ENCODE results near the gene ABCC3. TPM values are rescaled to one million over a fixed set of nuclear protein-coding genes. Genes with fewer than 3 reads are reported as not detected.
"Not testable (repeated sequence)": the region's sequence is repeated elsewhere in the genome, so short reads cannot be mapped to it uniquely, and the experiment has no call there.

ABCC3 gene
- total RNA-seq, 2 experiments from 2014 or later: not detected

DNA sequence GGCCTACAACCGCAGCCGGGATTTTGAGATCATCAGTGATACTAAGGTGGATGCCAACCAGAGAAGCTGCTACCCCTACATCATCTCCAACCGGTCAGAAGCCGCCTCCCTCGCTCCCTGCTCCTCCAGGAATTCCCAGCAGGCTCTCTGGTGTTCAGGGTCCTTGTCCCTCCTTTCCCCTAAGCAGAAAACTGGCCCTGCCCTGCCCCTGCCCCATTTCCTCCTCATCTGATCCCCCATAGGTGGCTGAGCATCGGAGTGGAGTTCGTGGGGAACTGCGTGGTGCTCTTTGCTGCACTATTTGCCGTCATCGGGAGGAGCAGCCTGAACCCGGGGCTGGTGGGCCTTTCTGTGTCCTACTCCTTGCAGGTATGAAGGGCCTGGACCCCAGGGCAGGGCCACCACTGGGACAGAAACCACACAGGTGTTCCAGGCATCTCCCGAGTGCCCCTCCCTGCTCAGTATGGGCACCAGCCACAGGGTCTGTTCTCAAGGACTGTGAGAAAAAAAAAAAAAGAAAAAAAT is 43.2 kb downstream of the ABCC3 start:
- CTCF ChIA-PET: no interaction called here
- H3K27me3 Mint-ChIP-seq: peaks cover 19% of the 10 kb centered on the region
- DNase-seq: no peak
- ATAC-seq: no peak
- H3K4me3 Mint-ChIP-seq: no peak overlapping the region
- H3K9me3 Mint-ChIP-seq (ENCODE audit: low read depth): no peaks in the 10 kb centered on the region
- H3K27ac Mint-ChIP-seq: no peak overlapping the region
- H3K36me3 Mint-ChIP-seq: no peaks in the 10 kb centered on the region
- peaks cover 4% of the 10 kb centered on the region for H3K4me1 Mint-ChIP-seq

DNA sequence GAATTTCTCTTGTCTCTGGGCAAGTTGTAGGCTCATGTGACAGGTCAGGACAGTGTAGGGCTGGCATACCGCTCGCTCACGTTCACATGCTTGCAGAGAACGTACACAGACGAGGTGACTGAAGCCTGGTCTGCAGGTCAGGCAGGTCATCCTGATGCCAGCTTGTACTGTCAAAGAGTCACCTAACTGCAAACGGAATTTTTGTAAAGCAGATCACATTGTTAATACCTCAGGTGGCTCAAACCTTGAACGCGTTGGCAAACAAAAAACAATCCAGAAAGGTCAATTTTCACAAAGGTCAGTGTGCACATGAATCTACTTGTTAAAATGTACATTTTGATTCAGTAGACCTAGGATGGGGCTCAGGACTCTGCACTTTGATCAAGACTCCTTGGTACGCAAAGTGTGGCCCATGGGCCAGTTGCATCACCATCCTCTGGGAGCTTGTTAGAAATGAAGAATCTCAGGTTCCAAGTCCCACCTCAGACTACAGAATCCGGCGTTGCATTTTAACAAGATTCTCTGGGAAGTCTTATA is 44.4 kb downstream of the ABCC3 start:
- Mint-ChIP-seq H3K9me3 (ENCODE audit: low read depth) (no peaks in the 10 kb centered on the region), H3K27me3 (peaks cover 19% of the 10 kb centered on the region), H3K36me3 (no peaks in the 10 kb centered on the region), H3K27ac (no peak overlapping the region), H3K4me1 (peaks cover 4% of the 10 kb centered on the region), H3K4me3 (no peak overlapping the region)
- CTCF ChIA-PET: interaction anchor here (0.9 kb wide), 1 partner anchor 51 kb away, joined by 3 read pairs; no protein-coding TSS in a partner anchor
- ATAC-seq (no peak), DNase-seq (no peak)

DNA sequence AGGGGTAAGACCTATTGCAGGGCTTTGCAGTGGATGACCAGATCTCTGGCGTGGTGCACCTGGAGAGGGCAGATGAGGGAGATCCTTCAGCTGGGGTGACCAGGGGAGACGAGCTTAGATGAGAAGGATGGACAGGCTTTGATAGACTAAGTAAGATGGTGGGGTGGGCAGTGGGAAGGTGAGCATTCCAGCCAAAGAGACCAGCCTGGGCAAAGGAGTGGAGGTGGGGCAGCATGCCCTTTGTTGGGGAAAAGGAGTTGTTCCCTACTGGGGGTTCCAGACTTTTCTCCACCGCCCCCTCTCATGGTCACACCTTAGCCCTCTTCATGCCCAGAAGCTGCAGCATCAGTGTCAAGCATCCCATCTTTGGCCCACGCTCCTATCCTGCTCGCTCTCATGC is 45.4 kb downstream of the ABCC3 start:
- H3K27me3 Mint-ChIP-seq: peaks cover 19% of the 10 kb centered on the region
- H3K9me3 Mint-ChIP-seq (ENCODE audit: low read depth): no peaks in the 10 kb centered on the region
- ATAC-seq: no peak

DNA sequence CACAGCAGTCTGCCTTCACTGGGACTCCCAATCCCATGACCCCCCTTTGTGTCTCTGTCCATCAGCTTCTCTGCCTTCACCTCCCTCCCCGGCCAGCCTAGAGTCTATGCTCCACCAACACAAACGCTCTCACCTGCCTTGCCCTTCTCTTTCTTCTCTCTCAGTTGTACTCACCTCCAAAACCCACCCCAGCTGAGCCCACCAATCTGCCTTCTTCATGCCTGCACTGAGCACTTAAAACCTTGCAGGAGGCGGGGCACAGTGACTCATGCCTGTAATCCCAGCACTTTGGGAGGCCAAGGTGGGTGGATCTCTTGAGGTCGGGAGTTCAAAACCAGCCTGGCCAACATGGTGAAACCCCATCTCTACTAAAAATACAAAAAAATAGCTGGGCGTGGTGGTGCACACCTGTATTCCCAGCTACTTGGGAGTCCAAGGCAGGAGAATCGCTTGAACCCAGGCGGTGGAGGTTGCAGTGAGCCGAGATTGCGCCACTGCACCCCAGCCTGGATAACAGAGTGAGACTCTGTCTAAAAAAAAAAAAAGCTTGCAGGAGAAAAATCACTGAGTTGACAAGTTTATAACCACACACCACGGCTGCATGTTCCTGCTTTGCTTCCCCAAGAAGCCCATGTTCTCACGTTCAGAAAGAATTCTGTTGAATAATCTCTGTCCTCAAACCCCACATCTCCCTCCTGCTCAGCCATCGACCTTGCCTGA is 46.0 kb downstream of the ABCC3 start:
- DNase-seq; H3K36me3 Mint-ChIP-seq; CTCF ChIA-PET; H3K9me3 Mint-ChIP-seq (ENCODE audit: low read depth); H3K4me3 Mint-ChIP-seq; ATAC-seq; H3K27ac Mint-ChIP-seq; H3K4me1 Mint-ChIP-seq: not testable (repeated sequence)
- peaks cover 19% of the 10 kb centered on the region for H3K27me3 Mint-ChIP-seq

More for the DNA sequence above, 45.4 kb downstream of the ABCC3 start:
- no peak overlapping the region for H3K27ac Mint-ChIP-seq
- no peak for DNase-seq
- H3K4me3 Mint-ChIP-seq: no peak overlapping the region
- H3K4me1 Mint-ChIP-seq: peaks cover 4% of the 10 kb centered on the region
- CTCF ChIA-PET: no interaction called here
- no peaks in the 10 kb centered on the region for H3K36me3 Mint-ChIP-seq

DNA sequence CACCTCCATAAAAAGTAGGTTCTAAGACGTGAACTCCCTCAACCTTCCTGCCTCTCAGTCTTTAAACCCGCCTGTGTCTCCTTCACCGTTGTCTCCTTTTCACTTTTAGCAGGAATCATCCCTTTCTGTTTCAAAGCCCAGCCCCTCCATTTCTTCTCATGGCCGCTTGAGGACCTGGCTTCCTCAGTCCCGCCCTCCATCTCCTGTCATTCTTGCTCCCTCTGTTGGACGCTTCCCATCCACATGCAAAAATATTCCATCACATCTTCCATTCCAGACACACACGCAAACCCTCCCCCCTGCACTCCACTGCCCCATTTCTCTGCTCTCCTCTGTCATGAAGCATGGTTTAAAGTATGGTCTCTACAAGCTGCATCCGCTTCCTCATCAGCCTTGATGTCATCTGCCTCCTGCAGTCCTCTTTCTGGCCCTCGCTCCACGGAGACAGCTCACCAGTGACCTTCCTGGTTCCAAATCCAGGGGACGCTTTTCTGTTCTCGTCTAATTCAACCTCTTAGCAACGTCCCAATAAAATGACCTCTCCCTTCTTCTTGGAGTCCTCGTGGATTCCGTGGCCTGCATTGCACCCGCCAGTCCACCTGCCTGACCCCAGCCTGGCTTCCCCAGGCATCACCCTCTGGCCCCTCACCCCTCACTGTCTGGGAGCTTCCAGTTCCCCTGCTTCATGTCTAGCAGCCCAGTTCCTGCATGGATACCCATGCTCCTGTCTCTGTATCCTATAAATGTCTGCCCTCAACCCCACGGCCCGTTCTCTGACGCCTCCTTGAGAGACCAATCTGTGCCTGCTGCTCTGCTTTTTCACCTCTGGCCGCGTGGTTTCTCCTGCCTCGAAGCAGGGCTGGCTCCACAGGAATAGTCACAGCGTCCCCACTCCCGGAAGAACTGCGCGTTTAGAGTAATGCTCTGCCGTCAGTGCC is 46.9 kb downstream of the ABCC3 start:
- peaks cover 4% of the 10 kb centered on the region for H3K4me1 Mint-ChIP-seq
- H3K27me3 Mint-ChIP-seq: peaks cover 19% of the 10 kb centered on the region
- CTCF ChIA-PET: no interaction called here
- H3K27ac Mint-ChIP-seq: no peak overlapping the region
- no peak overlapping the region for H3K4me3 Mint-ChIP-seq
- no peak for DNase-seq
- no peaks in the 10 kb centered on the region for H3K36me3 Mint-ChIP-seq
- no peak for ATAC-seq
- no peaks in the 10 kb centered on the region for H3K9me3 Mint-ChIP-seq (ENCODE audit: low read depth)

DNA sequence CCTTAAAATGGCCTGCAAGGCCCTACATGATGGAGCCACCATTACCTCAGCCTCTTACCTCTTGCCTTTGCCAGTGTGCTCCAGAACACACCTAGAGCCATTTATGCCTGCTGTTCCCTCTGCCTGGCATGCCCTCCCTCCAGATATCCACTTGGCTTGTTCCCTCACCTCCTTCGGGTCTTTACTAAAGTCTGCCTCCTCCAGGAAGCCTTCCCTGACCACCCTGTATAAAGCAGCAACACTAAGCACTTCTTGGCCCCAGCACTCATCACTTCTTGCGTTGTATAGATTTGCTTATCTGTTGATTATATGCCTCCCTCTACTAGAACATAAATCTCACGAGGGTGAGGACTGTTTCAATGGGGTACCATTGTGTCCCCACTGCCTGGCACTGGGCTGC is 47.8 kb downstream of the ABCC3 start:
- Mint-ChIP-seq H3K27me3 (peaks cover 19% of the 10 kb centered on the region), H3K36me3 (no peaks in the 10 kb centered on the region), H3K9me3 (ENCODE audit: low read depth) (no peaks in the 10 kb centered on the region), H3K4me3 (no peak overlapping the region), H3K27ac (no peak overlapping the region), H3K4me1 (peaks cover 4% of the 10 kb centered on the region)
- CTCF ChIA-PET: interaction anchor here (0.5 kb wide), 1 partner anchor 513 kb away, joined by 3 read pairs; no protein-coding TSS in a partner anchor
- ATAC-seq (no peak), DNase-seq (no peak)

DNA sequence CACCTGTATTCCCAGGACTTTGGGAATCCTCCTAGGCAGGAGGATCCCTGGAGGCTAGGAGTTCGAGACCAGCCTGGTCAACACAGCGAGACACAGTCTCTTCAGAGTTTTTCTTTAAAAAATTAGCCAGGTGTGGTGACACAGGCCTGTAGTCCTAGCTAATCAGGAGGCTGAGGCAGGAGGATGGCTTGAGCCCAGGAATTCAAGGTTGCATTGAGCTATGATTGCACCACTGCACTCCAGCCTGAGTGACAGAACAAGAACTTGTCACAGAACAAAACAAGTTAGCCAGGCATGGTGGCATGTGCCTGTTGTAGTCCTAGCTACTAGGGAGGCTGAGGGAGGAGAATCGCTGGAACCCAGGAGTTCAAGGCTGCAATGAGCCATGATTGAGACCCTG is 48.3 kb downstream of the ABCC3 start:
- Mint-ChIP-seq H3K27ac (no peak overlapping the region), H3K36me3 (no peaks in the 10 kb centered on the region), H3K27me3 (peaks cover 19% of the 10 kb centered on the region), H3K9me3 (ENCODE audit: low read depth) (no peaks in the 10 kb centered on the region), H3K4me1 (peaks cover 4% of the 10 kb centered on the region), H3K4me3 (no peak overlapping the region)
- no peak for ATAC-seq
- CTCF ChIA-PET: no interaction called here
- no peak for DNase-seq

DNA sequence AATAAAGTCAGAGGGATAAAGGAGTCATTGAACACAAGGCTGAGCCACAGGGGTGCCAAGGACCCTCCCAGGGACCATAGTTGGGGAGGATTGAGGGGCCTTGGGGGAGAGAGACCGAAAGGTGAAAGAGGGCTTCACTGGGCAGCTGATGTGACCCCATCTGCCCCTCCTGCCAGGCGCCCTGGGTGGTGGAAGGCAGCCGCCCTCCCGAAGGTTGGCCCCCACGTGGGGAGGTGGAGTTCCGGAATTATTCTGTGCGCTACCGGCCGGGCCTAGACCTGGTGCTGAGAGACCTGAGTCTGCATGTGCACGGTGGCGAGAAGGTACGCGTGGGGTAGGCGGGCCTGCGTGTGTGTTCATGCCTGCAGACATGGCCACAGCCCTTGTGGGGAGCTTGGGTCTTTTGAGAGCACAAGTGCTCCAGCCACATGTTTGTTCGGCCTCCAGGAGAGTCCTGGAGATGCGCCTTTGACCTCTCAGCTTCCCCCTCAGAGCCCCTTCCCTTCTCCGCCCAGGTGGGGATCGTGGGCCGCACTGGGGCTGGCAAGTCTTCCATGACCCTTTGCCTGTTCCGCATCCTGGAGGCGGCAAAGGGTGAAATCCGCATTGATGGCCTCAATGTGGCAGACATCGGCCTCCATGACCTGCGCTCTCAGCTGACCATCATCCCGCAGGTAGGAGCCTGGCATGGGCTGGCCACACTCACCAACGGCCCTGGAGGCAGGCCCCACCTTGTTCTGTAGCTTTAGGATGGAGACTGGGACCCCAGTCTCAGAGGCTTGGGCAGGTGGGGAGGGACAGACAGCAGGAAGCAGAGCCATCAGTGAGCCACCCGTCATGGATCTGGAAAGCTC is 49.0 kb downstream of the ABCC3 start:
- no peak for DNase-seq
- CTCF ChIA-PET: interaction anchor here (1.1 kb wide), 1 partner anchor 17 kb away, joined by 3 read pairs; no protein-coding TSS in a partner anchor
- H3K4me3 Mint-ChIP-seq: no peak overlapping the region
- no peak for ATAC-seq
- H3K27me3 Mint-ChIP-seq: peaks cover 19% of the 10 kb centered on the region
- no peaks in the 10 kb centered on the region for H3K9me3 Mint-ChIP-seq (ENCODE audit: low read depth)
- no peaks in the 10 kb centered on the region for H3K36me3 Mint-ChIP-seq
- H3K27ac Mint-ChIP-seq: no peak overlapping the region
- peaks cover 4% of the 10 kb centered on the region for H3K4me1 Mint-ChIP-seq

DNA sequence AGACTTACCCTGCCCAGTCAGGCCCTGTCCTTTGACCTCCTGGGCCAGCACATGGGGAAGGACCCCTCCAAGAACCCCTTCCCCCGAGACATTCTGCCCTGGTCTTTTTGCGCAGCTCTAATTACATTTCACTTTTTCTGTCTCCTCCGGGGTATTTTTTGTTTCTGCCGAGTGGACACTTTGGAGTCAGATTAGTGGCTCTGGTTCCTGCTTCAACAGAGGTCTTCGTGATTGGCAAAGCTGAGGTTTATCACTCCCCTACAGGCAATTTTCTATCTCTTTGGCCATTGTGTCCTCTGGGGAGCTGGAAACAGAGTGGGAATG is 49.6 kb downstream of the ABCC3 start:
- no peak for DNase-seq

DNA sequence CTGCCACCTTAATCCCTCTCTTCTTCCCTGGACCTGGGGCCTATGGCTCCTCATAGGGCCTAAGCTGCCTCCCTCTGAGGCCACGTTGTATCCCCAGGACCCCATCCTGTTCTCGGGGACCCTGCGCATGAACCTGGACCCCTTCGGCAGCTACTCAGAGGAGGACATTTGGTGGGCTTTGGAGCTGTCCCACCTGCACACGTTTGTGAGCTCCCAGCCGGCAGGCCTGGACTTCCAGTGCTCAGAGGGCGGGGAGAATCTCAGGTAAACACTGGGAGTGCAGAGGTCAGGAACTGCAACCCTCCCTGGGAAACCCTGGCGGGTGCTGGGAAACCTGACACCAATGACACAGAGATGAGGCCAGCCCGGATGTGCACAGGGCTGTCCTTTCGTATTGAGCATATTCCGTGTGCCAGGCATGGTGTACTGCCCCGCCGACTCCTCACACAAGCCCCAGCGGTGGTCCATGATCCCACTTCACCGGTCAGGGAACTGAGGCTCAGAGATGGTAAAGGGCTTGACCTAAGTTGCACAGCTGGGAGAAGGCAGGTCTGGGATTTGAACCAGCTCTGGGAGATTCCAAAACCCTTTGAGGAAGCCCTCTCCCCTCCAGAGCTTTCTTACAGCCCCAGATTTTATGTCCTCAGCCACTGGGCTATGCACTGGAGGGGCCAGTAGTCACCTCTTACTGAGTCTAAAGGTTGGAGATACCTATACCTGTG is 50.1 kb downstream of the ABCC3 start:
- H3K4me3 Mint-ChIP-seq: no peak overlapping the region
- H3K9me3 Mint-ChIP-seq (ENCODE audit: low read depth): no peaks in the 10 kb centered on the region
- peaks cover 4% of the 10 kb centered on the region for H3K4me1 Mint-ChIP-seq
- ATAC-seq (no peak), DNase-seq (no peak)
- peaks cover 19% of the 10 kb centered on the region for H3K27me3 Mint-ChIP-seq
- CTCF ChIA-PET: interaction anchor here (1.1 to 1.3 kb wide), 2 partner anchors 13 to 16 kb away, joined by 3 to 5 read pairs; no protein-coding TSS in a partner anchor
- H3K36me3 Mint-ChIP-seq: no peaks in the 10 kb centered on the region
- no peak overlapping the region for H3K27ac Mint-ChIP-seq

More for the DNA sequence above, 49.6 kb downstream of the ABCC3 start:
- Mint-ChIP-seq H3K27me3 (peaks cover 19% of the 10 kb centered on the region), H3K4me3 (no peak overlapping the region), H3K4me1 (peaks cover 4% of the 10 kb centered on the region), H3K9me3 (ENCODE audit: low read depth) (no peaks in the 10 kb centered on the region), H3K27ac (no peak overlapping the region), H3K36me3 (no peaks in the 10 kb centered on the region)
- ATAC-seq: no peak
- CTCF ChIA-PET: interaction anchor here (1.1 kb wide), 1 partner anchor 16 kb away, joined by 3 read pairs; no protein-coding TSS in a partner anchor

DNA sequence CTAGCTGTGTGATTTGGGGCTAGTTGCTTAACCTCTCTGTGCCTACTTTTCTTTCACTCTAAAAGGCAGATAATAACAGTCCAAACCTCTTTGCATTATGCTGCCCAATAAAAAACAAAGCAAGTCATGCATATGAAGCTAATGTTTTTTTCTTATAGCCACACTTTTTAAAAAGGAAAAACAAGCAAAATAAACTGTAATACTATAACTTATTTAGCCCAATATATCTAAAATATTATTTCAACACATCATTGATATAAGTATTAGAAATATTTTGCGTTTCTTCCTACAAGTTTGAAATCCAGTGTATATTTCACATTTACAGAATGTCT is 50.6 kb downstream of the ABCC3 start:
- CTCF ChIA-PET: interaction anchor here (1.3 kb wide), 1 partner anchor 12 kb away, joined by 5 read pairs; no protein-coding TSS in a partner anchor
- no peak for DNase-seq
- Mint-ChIP-seq H3K27ac (no peak overlapping the region), H3K9me3 (ENCODE audit: low read depth) (no peaks in the 10 kb centered on the region), H3K4me3 (no peak overlapping the region), H3K36me3 (no peaks in the 10 kb centered on the region), H3K4me1 (peaks cover 4% of the 10 kb centered on the region), H3K27me3 (peaks cover 18% of the 10 kb centered on the region)
- no peak for ATAC-seq

DNA sequence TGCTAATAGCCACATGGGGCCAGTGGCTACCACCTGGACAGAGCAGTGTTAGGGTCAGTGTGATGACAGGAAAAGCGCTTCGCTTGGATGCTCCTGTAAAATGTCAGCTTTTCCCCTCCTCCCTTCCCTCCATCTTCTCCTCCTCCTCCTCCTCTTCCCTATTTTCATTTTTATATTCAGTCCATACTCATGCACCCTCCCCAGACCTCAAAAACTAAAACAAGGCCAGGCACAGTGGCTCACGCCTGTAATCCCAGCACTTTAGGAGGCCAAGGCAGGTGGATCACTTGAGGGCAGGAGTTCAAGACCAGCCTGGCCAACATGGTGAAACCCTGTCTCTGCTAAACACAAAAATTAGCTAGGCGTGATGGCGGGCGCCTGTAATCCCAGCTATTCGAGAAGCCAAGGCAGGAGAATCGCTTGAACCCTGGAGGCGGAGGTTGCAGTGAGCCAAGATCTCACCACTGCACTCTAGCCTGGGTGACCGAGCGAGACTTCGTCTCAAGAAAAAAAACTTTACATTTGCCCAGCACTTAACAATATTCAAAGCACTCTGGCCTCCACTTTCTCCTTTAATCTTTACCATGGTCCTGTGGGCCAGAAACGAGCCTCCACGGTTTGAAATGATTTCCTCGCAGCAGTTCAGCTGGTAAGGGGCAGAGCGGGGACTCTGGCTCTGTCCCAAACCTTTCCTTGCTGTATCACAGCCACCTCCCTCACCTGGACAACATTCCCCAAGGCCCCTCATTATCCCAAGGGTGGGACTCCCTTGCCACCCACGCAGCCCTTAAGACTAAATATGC is 51.2 kb downstream of the ABCC3 start:
- H3K4me3 Mint-ChIP-seq: no peak overlapping the region
- DNase-seq (no peak), ATAC-seq (no peak)
- H3K36me3 Mint-ChIP-seq: no peaks in the 10 kb centered on the region
- H3K27ac Mint-ChIP-seq: no peak overlapping the region
- CTCF ChIA-PET: interaction anchor here (1.1 to 1.3 kb wide), 2 partner anchors 9 to 12 kb away, joined by 3 to 5 read pairs; no protein-coding TSS in a partner anchor
- peaks cover 4% of the 10 kb centered on the region for H3K4me1 Mint-ChIP-seq
- no peaks in the 10 kb centered on the region for H3K9me3 Mint-ChIP-seq (ENCODE audit: low read depth)
- peaks cover 14% of the 10 kb centered on the region for H3K27me3 Mint-ChIP-seq
